NOMO-1 treated with dmso at 0.1 percent for 144 hours (cell line): ENCODE data around the gene BEAN1.
A peak's percentile ranks its signal among the peaks of the same experiment; 100 is the strongest.

ENCODE experiments used
- DNase-seq: peaks from one replicate; lab custom pipeline; 2025; ENCODE audit not compliant: unreplicated experiment; lab: John Stamatoyannopoulos, UW

The BEAN1 gene

GRCh38 chr16:66519482-66520373 is 92.6 kb downstream of the BEAN1 start:
- DNase-seq = no peak

GRCh38 chr16:66520406-66521170 is 93.5 kb downstream of the BEAN1 start:
- DNase-seq = peak; percentile 48

GRCh38 chr16:66521252-66521713 is 94.2 kb downstream of the BEAN1 start:
- no peak for DNase-seq

- peak; percentile 65 for DNase-seq
Observed at GRCh38 chr16:66521951-66522771, 95.1 kb downstream of the BEAN1 start.

GRCh38 chr16:66522816-66523590 is 95.9 kb downstream of the BEAN1 start:
- DNase-seq = no peak

GRCh38 chr16:66523861-66524354 is 96.8 kb downstream of the BEAN1 start:
- peak; percentile 78 for DNase-seq

- DNase-seq = peak; percentile 98
Observed at GRCh38 chr16:66524601-66525164, 97.6 kb downstream of the BEAN1 start.

- no peak for DNase-seq
Observed at GRCh38 chr16:66525396-66526180, 98.5 kb downstream of the BEAN1 start.

- DNase-seq = no peak
Observed at GRCh38 chr16:66528294-66528693, 101.2 kb downstream of the BEAN1 start.

GRCh38 chr16:66529475-66529874 is 102.4 kb downstream of the BEAN1 start:
- DNase-seq = no peak
